A673 (cell line): Measurements from ENCODE around the gene RAB11FIP4. TPM values are rescaled to one million over a fixed set of nuclear protein-coding genes. Genes with fewer than 3 reads are reported as not detected.

Experiments used
- BruUV-seq: library from RNA; stranded (reverse); fragments of 400-500 nt; replicated peaks from 2 replicates; lab custom pipeline; 2021; lab: Mats Ljungman, UMichigan
- CTCF ChIA-PET: fragments of 300-600 bp; sonication (Branson Sonifier 250); formaldehyde crosslinking; loops from one replicate; lab custom pipeline; 2022; ENCODE audit warnings: antibody characterized with exemption; lab: Charles Lee
- POLR2A ChIA-PET: fragments of 300-600 bp; sonication (Branson Sonifier 250); formaldehyde crosslinking; loops from one replicate; lab custom pipeline; 2022; ENCODE audit warnings: antibody characterized with exemption; ENCODE audit not compliant: low non-redundant PET; lab: Charles Lee
- DNase-seq: peaks from one replicate; pipeline ENCODE4 v3.0.0-alpha.2; 2015; ENCODE audit warnings: low spot score
- H3K27ac ChIP-seq: fragments of 200-600 bp; sonication (generic); 2 replicates; pipeline ENCODE4 v1.5.1; 2016; ENCODE audit warnings: mixed run types, low read depth, mild to moderate bottlenecking, mixed read lengths, antibody characterized with exemption, low read length; ENCODE audit not compliant: poor library complexity, severe bottlenecking
- H3K27me3 ChIP-seq: fragments of 200-600 bp; sonication (generic); replicated peaks from 2 replicates; pipeline ENCODE4 v1.6.1; 2017; ENCODE audit warnings: mixed run types, low read depth, mild to moderate bottlenecking, mixed read lengths, antibody characterized with exemption, low read length; ENCODE audit not compliant: insufficient read depth, poor library complexity
- H3K36me3 ChIP-seq: fragments of 200-600 bp; sonication (generic); 2 replicates; pipeline ENCODE4 v1.6.1; 2016; ENCODE audit warnings: mixed run types, mild to moderate bottlenecking, mixed read lengths, antibody characterized with exemption, low read length; ENCODE audit not compliant: insufficient read depth, poor library complexity, severe bottlenecking
- H3K4me1 ChIP-seq: fragments of 200-600 bp; sonication (generic); 2 replicates; pipeline ENCODE4 v1.6.1; 2017; ENCODE audit warnings: mixed run types, mild to moderate bottlenecking, mixed read lengths, antibody characterized with exemption, low read length; ENCODE audit not compliant: insufficient read depth, poor library complexity, severe bottlenecking
- H3K4me3 ChIP-seq: fragments of 200-600 bp; sonication (generic); 2 replicates; pipeline ENCODE4 v1.5.1; 2016; ENCODE audit warnings: low read depth, mixed run types, mild to moderate bottlenecking, mixed read lengths, low read length; ENCODE audit not compliant: poor library complexity, severe bottlenecking
- H3K9me3 ChIP-seq: fragments of 200-600 bp; sonication (generic); 2 replicates; pipeline ENCODE4 v1.6.1; 2016; ENCODE audit warnings: mixed run types, low read depth, mild to moderate bottlenecking, mixed read lengths, antibody characterized with exemption, low read length; ENCODE audit not compliant: poor library complexity, severe bottlenecking
- CTCF ChIP-seq: fragments of 300-800, 200-600 bp; sonication (generic); conservative IDR thresholded peaks from 2 replicates; pipeline ENCODE4 v1.5.1; 2017; ENCODE audit warnings: low read depth, mild to moderate bottlenecking, antibody characterized with exemption, low read length, moderate library complexity, mixed read lengths
- EZH2 ChIP-seq: fragments of 200-600 bp; sonication (generic); IDR thresholded peaks from 2 replicates; pipeline ENCODE4 v1.6.1; 2017; ENCODE audit warnings: borderline replicate concordance, low read depth, mild to moderate bottlenecking, mixed read lengths, antibody characterized with exemption, low read length; ENCODE audit not compliant: poor library complexity, severe bottlenecking
- intact Hi-C: fragments of 100-400 bp; cut with micrococcal nuclease; formaldehyde crosslinking; loops from one replicate; pipeline ENCODE4 v1.10.0; 2022; ENCODE audit not compliant: unreplicated experiment
- total RNA-seq: library from RNA; stranded (reverse); gene quantifications from 2 replicates; pipeline ENCODE4 v1.2.3, GENCODE V29; 2021

The RAB11FIP4 gene
- total RNA-seq, 1 experiment from 2014 or later, result 2.4 TPM

GRCh38 chr17:31398381-31399311, 7.2 kb downstream of the RAB11FIP4 start:
- H3K9me3 ChIP-seq, result no peaks in the 10 kb centered on the region
- H3K27ac ChIP-seq, result no peak overlapping the region
- ChIA-PET CTCF (no interaction called here), POLR2A (no interaction called here)
- no peak for DNase-seq
- intact Hi-C loops, result no loop called here
- no peaks in the 10 kb centered on the region for H3K4me1 ChIP-seq
- H3K36me3 ChIP-seq, result no peaks in the 10 kb centered on the region
- TF ChIP-seq CTCF (no peak), EZH2 (no peak)
- BruUV-seq, result no TSS peak
- no peak overlapping the region for H3K4me3 ChIP-seq
- no peaks in the 10 kb centered on the region for H3K27me3 ChIP-seq

GRCh38 chr17:31400481-31400950, 9.0 kb downstream of the RAB11FIP4 start:
- ChIA-PET CTCF (no interaction called here), POLR2A (no interaction called here)
- no peaks in the 10 kb centered on the region for H3K4me1 ChIP-seq
- no peaks in the 10 kb centered on the region for H3K9me3 ChIP-seq
- H3K36me3 ChIP-seq, result no peaks in the 10 kb centered on the region
- DNase-seq, result no peak
- no peak overlapping the region for H3K27ac ChIP-seq
- no TSS peak for BruUV-seq
- no peak overlapping the region for H3K4me3 ChIP-seq
- TF ChIP-seq CTCF (no peak), EZH2 (no peak)
- intact Hi-C loops, result no loop called here
- H3K27me3 ChIP-seq, result no peaks in the 10 kb centered on the region

GRCh38 chr17:31401456-31402254, 10.2 kb downstream of the RAB11FIP4 start:
- ChIA-PET POLR2A (no interaction called here), CTCF (no interaction called here)
- BruUV-seq, result no TSS peak
- no peaks in the 10 kb centered on the region for H3K9me3 ChIP-seq
- intact Hi-C loops, result no loop called here
- TF ChIP-seq EZH2 (no peak), CTCF (no peak)
- no peak overlapping the region for H3K4me3 ChIP-seq
- DNase-seq, result no peak
- H3K27ac ChIP-seq, result no peak overlapping the region
- no peaks in the 10 kb centered on the region for H3K27me3 ChIP-seq
- H3K4me1 ChIP-seq, result no peaks in the 10 kb centered on the region
- no peaks in the 10 kb centered on the region for H3K36me3 ChIP-seq
